PC-9 (cell line): Measurements from ENCODE around the gene ADGRV1.

Experiments used
- EZH2 ChIP-seq: fragments of 200-600 bp; sonication (generic); IDR thresholded peaks from 2 replicates; pipeline ENCODE4 v1.8.0; 2017; ENCODE audit warnings: antibody characterized with exemption, low read depth
- TF ChIP-seq, protein P1 (sequence below): fragments of 200-600 bp; sonication (generic); conservative IDR thresholded peaks from 2 replicates; pipeline ENCODE4 v1.6.1; 2017; ENCODE audit warnings: mixed run types, antibody characterized with exemption, mild to moderate bottlenecking, moderate library complexity

DNA sequence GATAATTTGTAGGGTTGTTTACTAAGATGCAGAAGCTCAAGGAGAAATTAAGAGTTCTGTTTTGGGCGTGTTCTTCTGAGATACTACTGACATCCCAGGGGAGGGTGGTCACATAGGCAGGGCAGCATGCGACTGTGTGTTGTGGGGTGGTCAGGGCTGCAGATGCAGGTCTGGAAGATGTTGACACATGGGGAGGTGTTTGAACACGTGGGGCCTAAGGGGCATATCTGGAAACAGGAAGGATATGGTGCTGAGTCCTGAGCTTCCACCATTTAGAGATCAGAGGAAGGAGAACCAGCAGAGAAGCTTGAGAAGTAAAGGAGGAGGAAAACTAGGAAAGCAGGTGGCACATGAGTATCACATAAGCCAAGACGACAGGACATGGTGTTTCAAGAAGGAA, 228.2 kb downstream of the ADGRV1 start:
- no peak for TF ChIP-seq EZH2
- TF ChIP-seq, protein P1, sequence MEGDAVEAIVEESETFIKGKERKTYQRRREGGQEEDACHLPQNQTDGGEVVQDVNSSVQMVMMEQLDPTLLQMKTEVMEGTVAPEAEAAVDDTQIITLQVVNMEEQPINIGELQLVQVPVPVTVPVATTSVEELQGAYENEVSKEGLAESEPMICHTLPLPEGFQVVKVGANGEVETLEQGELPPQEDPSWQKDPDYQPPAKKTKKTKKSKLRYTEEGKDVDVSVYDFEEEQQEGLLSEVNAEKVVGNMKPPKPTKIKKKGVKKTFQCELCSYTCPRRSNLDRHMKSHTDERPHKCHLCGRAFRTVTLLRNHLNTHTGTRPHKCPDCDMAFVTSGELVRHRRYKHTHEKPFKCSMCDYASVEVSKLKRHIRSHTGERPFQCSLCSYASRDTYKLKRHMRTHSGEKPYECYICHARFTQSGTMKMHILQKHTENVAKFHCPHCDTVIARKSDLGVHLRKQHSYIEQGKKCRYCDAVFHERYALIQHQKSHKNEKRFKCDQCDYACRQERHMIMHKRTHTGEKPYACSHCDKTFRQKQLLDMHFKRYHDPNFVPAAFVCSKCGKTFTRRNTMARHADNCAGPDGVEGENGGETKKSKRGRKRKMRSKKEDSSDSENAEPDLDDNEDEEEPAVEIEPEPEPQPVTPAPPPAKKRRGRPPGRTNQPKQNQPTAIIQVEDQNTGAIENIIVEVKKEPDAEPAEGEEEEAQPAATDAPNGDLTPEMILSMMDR, result no peak
